Measurements from ENCODE around the gene PACRG. TPM values are rescaled to one million over a fixed set of nuclear protein-coding genes. Genes with fewer than 3 reads are reported as not detected.

The PACRG gene
- total RNA-seq, 1 experiment from 2014 or later: 0.44 TPM

- POLR2A ChIA-PET: no interaction called here
- Mint-ChIP-seq H3K9me3 (no peaks in the 10 kb centered on the region), H3K36me3 (no peaks in the 10 kb centered on the region), H3K27me3 (ENCODE audit: low read depth) (no peaks in the 10 kb centered on the region; the same call in 1 of the 2 replicates), H3K27ac (no peak overlapping the region), H3K4me1 (peaks cover 30% of the 10 kb centered on the region), H3K4me3 (no peak overlapping the region)
- ATAC-seq: peak; percentile 90
- DNase-seq (ENCODE audit: low spot score): peak; percentile 34
- TF ChIP-seq ZNF532 (CRISPR knock-in tag; IDR thresholded peaks at IDR 0.05; ENCODE audit: borderline replicate concordance) (no peak), PRDM15 (CRISPR knock-in tag; IDR thresholded peaks at IDR 0.05) (no peak), ZBTB21 (CRISPR knock-in tag; IDR thresholded peaks at IDR 0.05; ENCODE audit: borderline replicate concordance) (no peak), HMGXB4 (CRISPR knock-in tag; IDR thresholded peaks at IDR 0.05) (no peak), SMAD4 (CRISPR knock-in tag; IDR thresholded peaks at IDR 0.05) (no peak), ARID4B (CRISPR knock-in tag; IDR thresholded peaks at IDR 0.05; ENCODE audit: borderline replicate concordance) (no peak), JAZF1 (CRISPR knock-in tag; IDR thresholded peaks at IDR 0.05) (no peak), ZNF219 (CRISPR knock-in tag; IDR thresholded peaks at IDR 0.05; ENCODE audit: borderline replicate concordance) (no peak), RELA (CRISPR knock-in tag; IDR thresholded peaks at IDR 0.05; ENCODE audit: borderline replicate concordance) (no peak), GRHL2 (CRISPR knock-in tag; IDR thresholded peaks at IDR 0.05; ENCODE audit: insufficient replicate concordance, severe bottlenecking) (no peak), ZNF416 (CRISPR knock-in tag; IDR thresholded peaks at IDR 0.05) (no peak), ZNF232 (CRISPR knock-in tag; IDR thresholded peaks at IDR 0.05) (no peak), ZNF121 (CRISPR knock-in tag; IDR thresholded peaks at IDR 0.05) (no peak), ESRRA (CRISPR knock-in tag; IDR thresholded peaks at IDR 0.05; ENCODE audit: borderline replicate concordance) (no peak), NR1H2 (CRISPR knock-in tag; IDR thresholded peaks at IDR 0.05) (no peak), EMX1 (CRISPR knock-in tag; IDR thresholded peaks at IDR 0.05) (no peak), KAT7 (CRISPR knock-in tag; IDR thresholded peaks at IDR 0.05; ENCODE audit: borderline replicate concordance) (no peak)
- TF ChIP-seq, protein P1, sequence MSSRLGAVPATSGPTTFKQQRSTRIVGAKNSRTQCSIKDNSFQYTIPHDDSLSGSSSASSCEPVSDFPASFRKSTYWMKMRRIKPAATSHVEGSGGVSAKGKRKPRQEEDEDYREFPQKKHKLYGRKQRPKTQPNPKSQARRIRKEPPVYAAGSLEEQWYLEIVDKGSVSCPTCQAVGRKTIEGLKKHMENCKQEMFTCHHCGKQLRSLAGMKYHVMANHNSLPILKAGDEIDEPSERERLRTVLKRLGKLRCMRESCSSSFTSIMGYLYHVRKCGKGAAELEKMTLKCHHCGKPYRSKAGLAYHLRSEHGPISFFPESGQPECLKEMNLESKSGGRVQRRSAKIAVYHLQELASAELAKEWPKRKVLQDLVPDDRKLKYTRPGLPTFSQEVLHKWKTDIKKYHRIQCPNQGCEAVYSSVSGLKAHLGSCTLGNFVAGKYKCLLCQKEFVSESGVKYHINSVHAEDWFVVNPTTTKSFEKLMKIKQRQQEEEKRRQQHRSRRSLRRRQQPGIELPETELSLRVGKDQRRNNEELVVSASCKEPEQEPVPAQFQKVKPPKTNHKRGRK (CRISPR knock-in tag; IDR thresholded peaks at IDR 0.05; ENCODE audit: borderline replicate concordance): no peak
- TF ChIP-seq, protein P2, sequence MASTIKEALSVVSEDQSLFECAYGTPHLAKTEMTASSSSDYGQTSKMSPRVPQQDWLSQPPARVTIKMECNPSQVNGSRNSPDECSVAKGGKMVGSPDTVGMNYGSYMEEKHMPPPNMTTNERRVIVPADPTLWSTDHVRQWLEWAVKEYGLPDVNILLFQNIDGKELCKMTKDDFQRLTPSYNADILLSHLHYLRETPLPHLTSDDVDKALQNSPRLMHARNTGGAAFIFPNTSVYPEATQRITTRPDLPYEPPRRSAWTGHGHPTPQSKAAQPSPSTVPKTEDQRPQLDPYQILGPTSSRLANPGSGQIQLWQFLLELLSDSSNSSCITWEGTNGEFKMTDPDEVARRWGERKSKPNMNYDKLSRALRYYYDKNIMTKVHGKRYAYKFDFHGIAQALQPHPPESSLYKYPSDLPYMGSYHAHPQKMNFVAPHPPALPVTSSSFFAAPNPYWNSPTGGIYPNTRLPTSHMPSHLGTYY (CRISPR knock-in tag; IDR thresholded peaks at IDR 0.05): no peak
- TF ChIP-seq, protein P3, sequence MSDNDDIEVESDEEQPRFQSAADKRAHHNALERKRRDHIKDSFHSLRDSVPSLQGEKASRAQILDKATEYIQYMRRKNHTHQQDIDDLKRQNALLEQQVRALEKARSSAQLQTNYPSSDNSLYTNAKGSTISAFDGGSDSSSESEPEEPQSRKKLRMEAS (CRISPR knock-in tag; IDR thresholded peaks at IDR 0.05): no peak
- CTCF ChIA-PET: no interaction called here
Measured at GRCh38 chr6:163356324-163356723, 628.5 kb downstream of the PACRG start.
